IMR-90 (cell line): ENCODE data around the gene IGF2R. TPM values are rescaled to one million over a fixed set of nuclear protein-coding genes. Genes with fewer than 3 reads are reported as not detected.

Experiments used
- ATAC-seq: fragments of 200-7000 bp; cut with Tn5 transposase; 2 replicates; pipeline ENCODE4 v1.9.1; 2020; ENCODE audit warnings: low read depth, mild to moderate bottlenecking, moderate library complexity
- BruUV-seq: library from RNA; stranded (reverse); fragments of 400-500 nt; replicated peaks from 2 replicates; lab custom pipeline; 2021; lab: Mats Ljungman, UMichigan
- CTCF ChIA-PET: fragments of 300-600 bp; formaldehyde crosslinking; extraction: SDS; loops from one replicate; lab custom pipeline; 2021; ENCODE audit warnings: antibody characterized with exemption; lab: Yijun Ruan, JAX
- POLR2A ChIA-PET: fragments of 300-600 bp; sonication (Branson Sonifier 250); formaldehyde crosslinking; loops from one replicate; lab custom pipeline; 2022; ENCODE audit warnings: antibody characterized with exemption; ENCODE audit not compliant: unreplicated experiment; lab: Charles Lee
- DNase-seq: peaks from one replicate; pipeline ENCODE4 v3.0.0; 2013
- H2AFZ ChIP-seq: replicated peaks from 2 replicates; pipeline ENCODE3; 2013; ENCODE audit warnings: low read length, mild to moderate bottlenecking; ENCODE audit not compliant: poor library complexity
- H2AK5ac ChIP-seq: 2 replicates; pipeline ENCODE4 v1.6.1; 2013; ENCODE audit warnings: low read depth, low read length, inconsistent platforms
- H2AK9ac ChIP-seq: replicated peaks from 2 replicates; pipeline ENCODE3; 2013; ENCODE audit warnings: mild to moderate bottlenecking, low read depth, low read length, moderate library complexity; ENCODE audit not compliant: poor library complexity
- H2BK120ac ChIP-seq: 2 replicates; pipeline ENCODE4 v1.6.1; 2013; ENCODE audit warnings: low read depth, low read length, inconsistent platforms
- H2BK15ac ChIP-seq: 3 replicates; pipeline ENCODE4 v1.6.1; 2013; ENCODE audit warnings: low read depth, low read length, inconsistent platforms
- H2BK20ac ChIP-seq: 2 replicates; pipeline ENCODE4 v1.6.1; 2013; ENCODE audit warnings: low read depth, mild to moderate bottlenecking, inconsistent platforms, low read length, moderate library complexity
- H2BK5ac ChIP-seq: 2 replicates; pipeline ENCODE4 v1.6.1; 2013; ENCODE audit warnings: mild to moderate bottlenecking, low read depth, low read length, inconsistent platforms; ENCODE audit not compliant: poor library complexity, severe bottlenecking
- H3K14ac ChIP-seq: replicated peaks from 2 replicates; pipeline ENCODE4 v1.6.1; 2013; ENCODE audit warnings: low read depth, low read length, inconsistent platforms
- H3K18ac ChIP-seq: 2 replicates; pipeline ENCODE4 v1.6.1; 2013; ENCODE audit warnings: low read depth, low read length, control low read depth
- H3K23ac ChIP-seq: 2 replicates; pipeline ENCODE4 v1.6.1; 2013; ENCODE audit warnings: low read depth, low read length, inconsistent platforms
- H3K27ac ChIP-seq: 2 replicates; pipeline ENCODE4 v1.5.1; 2013; ENCODE audit warnings: mild to moderate bottlenecking, control low read depth, low read length; ENCODE audit not compliant: insufficient read depth
- H3K27me3 ChIP-seq: 2 replicates; pipeline ENCODE4 v1.6.1; 2013; ENCODE audit warnings: low read length; ENCODE audit not compliant: control insufficient read depth, insufficient read depth
- H3K36me3 ChIP-seq: 2 replicates; pipeline ENCODE4 v1.6.1; 2013; ENCODE audit warnings: low read length, mixed read lengths; ENCODE audit not compliant: control insufficient read depth, insufficient read depth
- H3K4ac ChIP-seq: 2 replicates; pipeline ENCODE4 v1.6.1; 2013; ENCODE audit warnings: low read depth, low read length, inconsistent platforms
- H3K4me1 ChIP-seq: 2 replicates; pipeline ENCODE4 v1.6.1; 2013; ENCODE audit warnings: low read length, mixed read lengths; ENCODE audit not compliant: control insufficient read depth, insufficient read depth
- H3K4me2 ChIP-seq: 2 replicates; pipeline ENCODE4 v1.6.1; 2013; ENCODE audit warnings: low read depth, mild to moderate bottlenecking, control low read depth, low read length, moderate library complexity
- H3K4me3 ChIP-seq: 2 replicates; pipeline ENCODE4 v1.5.1; 2013; ENCODE audit warnings: low read depth, mild to moderate bottlenecking, control low read depth, low read length, moderate library complexity; ENCODE audit not compliant: insufficient read depth
- H3K56ac ChIP-seq: 2 replicates; pipeline ENCODE4 v1.6.1; 2013; ENCODE audit warnings: low read length, inconsistent platforms; ENCODE audit not compliant: insufficient read depth; ENCODE audit errors: extremely low read depth
- H3K79me1 ChIP-seq, 2 experiments: 2 replicates each; pipeline ENCODE4 v1.6.1; 2013; ENCODE audit warnings: low read length in 2 of 2, inconsistent platforms in 1 of 2, low read depth in 1 of 2
- H3K9ac ChIP-seq: 2 replicates; pipeline ENCODE4 v1.6.1; 2013; ENCODE audit warnings: low read depth, low read length, control low read depth
- H3K9me1 ChIP-seq: 2 replicates; pipeline ENCODE4 v1.6.1; 2013; ENCODE audit warnings: low read length, inconsistent platforms; ENCODE audit not compliant: insufficient read depth
- H3K9me3 ChIP-seq: 2 replicates; pipeline ENCODE4 v1.6.1; 2013; ENCODE audit warnings: low read length; ENCODE audit not compliant: control insufficient read depth, insufficient read depth
- H4K20me1 ChIP-seq: 2 replicates; pipeline ENCODE4 v1.6.1; 2013; ENCODE audit warnings: low read length, inconsistent platforms; ENCODE audit not compliant: insufficient read depth
- H4K5ac ChIP-seq: 2 replicates; pipeline ENCODE4 v1.6.1; 2013; ENCODE audit warnings: mild to moderate bottlenecking, low read depth, low read length, control low read depth
- H4K8ac ChIP-seq, 2 experiments: 2 replicates each; pipeline ENCODE4 v1.6.1; 2013; ENCODE audit warnings: low read depth in 2 of 2, low read length in 2 of 2, control low read depth in 1 of 2, inconsistent platforms in 1 of 2
- H4K91ac ChIP-seq: 2 replicates; pipeline ENCODE4 v1.6.1; 2013; ENCODE audit warnings: low read depth, low read length, inconsistent platforms; ENCODE audit not compliant: insufficient read depth
- BHLHE40 ChIP-seq: fragments of 150-350 bp; IDR thresholded peaks from 2 replicates; pipeline ENCODE4 v1.6.1; 2016; ENCODE audit warnings: mild to moderate bottlenecking, low read depth, low read length
- CEBPB ChIP-seq: IDR thresholded peaks from 2 replicates; pipeline ENCODE4 v1.6.1; 2012; ENCODE audit warnings: low read depth, low read length, improper control_type of control experiment
- CHD1 ChIP-seq: IDR thresholded peaks from 2 replicates; pipeline ENCODE4 v1.6.1; 2012; ENCODE audit warnings: low read depth, low read length, improper control_type of control experiment
- FOS ChIP-seq: fragments of 150-350 bp; IDR thresholded peaks from 2 replicates; pipeline ENCODE4 v1.6.1; 2016; ENCODE audit warnings: low read depth, low read length
- MAFK ChIP-seq: IDR thresholded peaks from 2 replicates; pipeline ENCODE4 v1.6.1; 2012; ENCODE audit warnings: low read depth, low read length, improper control_type of control experiment
- MAZ ChIP-seq: IDR thresholded peaks from 2 replicates; pipeline ENCODE4 v1.6.1; 2012; ENCODE audit warnings: low read depth, mild to moderate bottlenecking, low read length, improper control_type of control experiment, moderate library complexity, borderline replicate concordance
- MXI1 ChIP-seq: IDR thresholded peaks from 2 replicates; pipeline ENCODE4 v1.6.1; 2012; ENCODE audit warnings: low read depth, mild to moderate bottlenecking, low read length, moderate library complexity, borderline replicate concordance
- NFE2L2 ChIP-seq: fragments of 150-350 bp; IDR thresholded peaks from 2 replicates; pipeline ENCODE4 v1.6.1; 2016; ENCODE audit warnings: low read depth, mild to moderate bottlenecking, low read length
- POLR2A ChIP-seq: IDR thresholded peaks from 2 replicates; pipeline ENCODE4 v1.6.1; 2012; ENCODE audit warnings: mild to moderate bottlenecking, low read depth, low read length
- RAD21 ChIP-seq: IDR thresholded peaks from 2 replicates; pipeline ENCODE4 v1.6.1; 2012; ENCODE audit warnings: low read length, improper control_type of control experiment
- RCOR1 ChIP-seq: IDR thresholded peaks from 2 replicates; pipeline ENCODE4 v1.6.1; 2012; ENCODE audit warnings: mild to moderate bottlenecking, low read length, improper control_type of control experiment; ENCODE audit not compliant: insufficient replicate concordance
- RFX5 ChIP-seq: IDR thresholded peaks from 2 replicates; pipeline ENCODE4 v1.8.0; 2012; ENCODE audit warnings: low read depth, mild to moderate bottlenecking, low read length, moderate library complexity
- SMC3 ChIP-seq: fragments of 150-350 bp; IDR thresholded peaks from 2 replicates; pipeline ENCODE4 v1.6.1; 2016; ENCODE audit warnings: low read depth, mild to moderate bottlenecking, antibody characterized with exemption, low read length, moderate library complexity
- WGBS, 2 experiments: methylation state at CpG; one replicate each; pipeline versions ENCODE4 v1.1.5 to v1.1.7; 2013; ENCODE audit warnings: missing lambda C conversion rate in 2 of 2; ENCODE audit not compliant: insufficient read length in 1 of 2; ENCODE audit errors: extremely low coverage in 2 of 2; 5-methylcytosine and 5-hydroxymethylcytosine counted together
- dilution Hi-C: fragments of 300-500 bp; cut with HindIII; formaldehyde crosslinking; loops from one replicate; pipeline ENCODE4 v1.14.3; 2018; ENCODE audit warnings: low sequenced_read_pairs; ENCODE audit not compliant: unreplicated experiment
- in situ Hi-C: fragments of 300-500 bp; cut with MboI; formaldehyde crosslinking; loops from 3 replicates; pipeline ENCODE4 v1.14.3; 2019; ENCODE audit warnings: low sequenced_read_pairs, inconsistent platforms, mixed read lengths
- intact Hi-C: fragments of 100-400 bp; cut with micrococcal nuclease; formaldehyde crosslinking; loops from 2 replicates; pipeline ENCODE4 v1.10.0; 2022
- polyA plus RNA-seq, 3 experiments: library from polyadenylated mRNA; depleted of rRNA; stranded (reverse); fragments of >200 nt; gene quantifications; 2 replicates each; pipeline ENCODE4 v1.2.3, GENCODE V29; 2012; ENCODE audit warnings: low replicate concordance in 1 of 3
- total RNA-seq: library from RNA; depleted of rRNA; stranded (reverse); fragments of >200 nt; gene quantifications from 2 replicates; pipeline ENCODE4 v1.2.3, GENCODE V29; 2012
- TF ChIP-seq, protein P1 (sequence below): fragments of 150-350 bp; IDR thresholded peaks from 2 replicates; pipeline ENCODE4 v1.6.1; 2016; ENCODE audit warnings: low read depth, mild to moderate bottlenecking, low read length, moderate library complexity, borderline replicate concordance
- TF ChIP-seq, protein P2 (sequence below): fragments of 150-350 bp; IDR thresholded peaks from 2 replicates; pipeline ENCODE4 v1.6.1; 2017; ENCODE audit warnings: mild to moderate bottlenecking, antibody characterized with exemption, low read length, low read depth
- TF ChIP-seq, protein P3 (sequence below): conservative IDR thresholded peaks from 2 replicates; pipeline ENCODE4 v1.5.1; 2012; ENCODE audit warnings: mild to moderate bottlenecking, low read depth, low read length, improper control_type of control experiment

Gene IGF2R
- total and polyA plus RNA-seq, 2 of the 4 experiments (the other 2 are of a cell fraction), result 33.2 to 41.4 TPM

- no peak overlapping the region for H2BK120ac ChIP-seq
- no peak overlapping the region for H2BK20ac ChIP-seq
- no peak overlapping the region for H2AK5ac ChIP-seq
- no peak overlapping the region for H2AFZ ChIP-seq
- no peaks in the 10 kb centered on the region for H3K27me3 ChIP-seq
- no peak overlapping the region for H3K9ac ChIP-seq
- H3K4me1 ChIP-seq, result no peaks in the 10 kb centered on the region
- no peaks in the 10 kb centered on the region for H3K79me1 ChIP-seq
- DNase-seq (no peak), ATAC-seq (no peak)
- dilution Hi-C loops, result no loop called here
- TF ChIP-seq, protein P1, sequence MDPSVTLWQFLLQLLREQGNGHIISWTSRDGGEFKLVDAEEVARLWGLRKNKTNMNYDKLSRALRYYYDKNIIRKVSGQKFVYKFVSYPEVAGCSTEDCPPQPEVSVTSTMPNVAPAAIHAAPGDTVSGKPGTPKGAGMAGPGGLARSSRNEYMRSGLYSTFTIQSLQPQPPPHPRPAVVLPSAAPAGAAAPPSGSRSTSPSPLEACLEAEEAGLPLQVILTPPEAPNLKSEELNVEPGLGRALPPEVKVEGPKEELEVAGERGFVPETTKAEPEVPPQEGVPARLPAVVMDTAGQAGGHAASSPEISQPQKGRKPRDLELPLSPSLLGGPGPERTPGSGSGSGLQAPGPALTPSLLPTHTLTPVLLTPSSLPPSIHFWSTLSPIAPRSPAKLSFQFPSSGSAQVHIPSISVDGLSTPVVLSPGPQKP, result no peak
- TF ChIP-seq RFX5, result no peak
- TF ChIP-seq CEBPB, result no peak
- no peak for TF ChIP-seq RCOR1
- no peak for TF ChIP-seq POLR2A
- no peak for TF ChIP-seq MAZ
- TF ChIP-seq, protein P2, sequence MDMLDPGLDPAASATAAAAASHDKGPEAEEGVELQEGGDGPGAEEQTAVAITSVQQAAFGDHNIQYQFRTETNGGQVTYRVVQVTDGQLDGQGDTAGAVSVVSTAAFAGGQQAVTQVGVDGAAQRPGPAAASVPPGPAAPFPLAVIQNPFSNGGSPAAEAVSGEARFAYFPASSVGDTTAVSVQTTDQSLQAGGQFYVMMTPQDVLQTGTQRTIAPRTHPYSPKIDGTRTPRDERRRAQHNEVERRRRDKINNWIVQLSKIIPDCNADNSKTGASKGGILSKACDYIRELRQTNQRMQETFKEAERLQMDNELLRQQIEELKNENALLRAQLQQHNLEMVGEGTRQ, result no peak
- TF ChIP-seq SMC3, result no peak
- no peak for TF ChIP-seq MXI1
- no peak for TF ChIP-seq FOS
- no peak for TF ChIP-seq NFE2L2
- TF ChIP-seq CHD1, result no peak
- TF ChIP-seq, protein P3, sequence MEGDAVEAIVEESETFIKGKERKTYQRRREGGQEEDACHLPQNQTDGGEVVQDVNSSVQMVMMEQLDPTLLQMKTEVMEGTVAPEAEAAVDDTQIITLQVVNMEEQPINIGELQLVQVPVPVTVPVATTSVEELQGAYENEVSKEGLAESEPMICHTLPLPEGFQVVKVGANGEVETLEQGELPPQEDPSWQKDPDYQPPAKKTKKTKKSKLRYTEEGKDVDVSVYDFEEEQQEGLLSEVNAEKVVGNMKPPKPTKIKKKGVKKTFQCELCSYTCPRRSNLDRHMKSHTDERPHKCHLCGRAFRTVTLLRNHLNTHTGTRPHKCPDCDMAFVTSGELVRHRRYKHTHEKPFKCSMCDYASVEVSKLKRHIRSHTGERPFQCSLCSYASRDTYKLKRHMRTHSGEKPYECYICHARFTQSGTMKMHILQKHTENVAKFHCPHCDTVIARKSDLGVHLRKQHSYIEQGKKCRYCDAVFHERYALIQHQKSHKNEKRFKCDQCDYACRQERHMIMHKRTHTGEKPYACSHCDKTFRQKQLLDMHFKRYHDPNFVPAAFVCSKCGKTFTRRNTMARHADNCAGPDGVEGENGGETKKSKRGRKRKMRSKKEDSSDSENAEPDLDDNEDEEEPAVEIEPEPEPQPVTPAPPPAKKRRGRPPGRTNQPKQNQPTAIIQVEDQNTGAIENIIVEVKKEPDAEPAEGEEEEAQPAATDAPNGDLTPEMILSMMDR, result no peak
- no peak for TF ChIP-seq RAD21
- TF ChIP-seq MAFK, result no peak
- TF ChIP-seq BHLHE40, result no peak
- no peak overlapping the region for H3K18ac ChIP-seq
- POLR2A ChIA-PET, result no interaction called here
- CTCF ChIA-PET, result no interaction called here
- H4K91ac ChIP-seq, result no peak overlapping the region
- H3K56ac ChIP-seq, result no peak overlapping the region
- no peak overlapping the region for H3K4ac ChIP-seq
- H3K36me3 ChIP-seq, result no peaks in the 10 kb centered on the region
- WGBS, 2 experiments, result 100% methylated on average over 1 of the region's 5 CpGs; no CpG with 5 or more reads in 1 of the 2 experiments
- no TSS peak for BruUV-seq
- H4K20me1 ChIP-seq, result no peaks in the 10 kb centered on the region
- in situ Hi-C loops, result no loop called here
- no peak overlapping the region for H3K4me2 ChIP-seq
- no peak overlapping the region for H4K8ac ChIP-seq
- no peak overlapping the region for H2BK5ac ChIP-seq
- H3K14ac ChIP-seq, result no peak overlapping the region
- no peak overlapping the region for H2BK15ac ChIP-seq
- H3K4me3 ChIP-seq, result no peak overlapping the region
- H3K23ac ChIP-seq, result no peak overlapping the region
- intact Hi-C loops, result no loop called here
- H3K9me1 ChIP-seq, result no peaks in the 10 kb centered on the region; the same call in 1 of the 2 replicates
- H2AK9ac ChIP-seq, result no peak overlapping the region
- no peaks in the 10 kb centered on the region for H3K9me3 ChIP-seq
- no peak overlapping the region for H4K5ac ChIP-seq
- no peak overlapping the region for H3K27ac ChIP-seq
Observed at GRCh38 chr6:160124605-160125004, 155.7 kb downstream of the IGF2R start.
